ENCODE results near the gene MAPKAP1.
"Not testable (repeated sequence)": the region's sequence is repeated elsewhere in the genome, so short reads cannot be mapped to it uniquely, and the experiment has no call there.

The MAPKAP1 gene

DNA sequence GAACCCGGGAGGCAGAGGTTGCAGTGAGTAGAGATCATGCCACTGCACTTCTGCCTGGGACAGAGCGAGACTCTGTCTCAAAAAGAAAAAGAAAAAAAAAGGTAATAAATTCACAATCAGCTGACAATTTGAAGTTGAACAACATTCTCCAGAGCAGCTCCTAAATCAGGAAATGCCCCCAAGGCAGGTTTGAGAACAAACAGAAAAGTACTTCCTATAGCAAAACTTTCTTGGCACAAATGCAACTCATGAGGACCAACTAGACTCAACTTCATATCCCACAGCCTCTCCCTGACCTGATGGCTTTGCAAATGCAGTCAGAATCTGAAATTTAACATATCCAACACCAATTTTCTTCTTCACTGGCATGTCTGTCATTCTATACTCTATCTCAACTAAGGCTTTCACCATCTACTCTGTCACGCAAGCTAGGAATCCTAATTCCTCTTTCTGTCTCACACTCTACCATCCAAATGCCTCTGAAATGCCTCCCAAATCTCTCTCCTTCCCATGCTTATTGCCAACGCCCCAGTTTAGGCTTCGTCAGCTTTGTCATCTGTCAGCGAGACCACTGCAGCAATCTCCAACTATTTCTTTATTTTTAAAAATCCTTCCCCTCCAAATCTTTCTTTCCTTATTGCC is 113.3 kb downstream of the MAPKAP1 start:
- DNase-seq = no peak

DNA sequence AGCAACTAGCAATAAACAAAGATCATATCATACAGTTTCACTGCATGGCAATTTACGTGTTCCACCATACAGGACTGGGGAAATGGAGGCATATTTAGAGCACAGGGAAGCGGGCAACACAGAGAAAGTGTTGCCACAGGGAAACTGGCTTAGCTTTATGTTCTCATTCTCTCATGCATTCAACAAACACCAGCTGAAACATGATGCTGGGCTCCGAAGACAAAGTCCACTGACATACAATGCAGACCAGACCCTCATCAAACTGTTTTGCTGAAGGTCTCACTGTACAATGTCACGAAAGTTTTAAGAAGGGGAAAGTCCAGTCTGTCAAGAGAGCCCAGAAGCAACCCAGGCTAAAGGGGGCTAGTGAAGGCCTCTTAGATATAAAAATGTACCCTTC is 115.1 kb downstream of the MAPKAP1 start:
- DNase-seq = no peak

DNA sequence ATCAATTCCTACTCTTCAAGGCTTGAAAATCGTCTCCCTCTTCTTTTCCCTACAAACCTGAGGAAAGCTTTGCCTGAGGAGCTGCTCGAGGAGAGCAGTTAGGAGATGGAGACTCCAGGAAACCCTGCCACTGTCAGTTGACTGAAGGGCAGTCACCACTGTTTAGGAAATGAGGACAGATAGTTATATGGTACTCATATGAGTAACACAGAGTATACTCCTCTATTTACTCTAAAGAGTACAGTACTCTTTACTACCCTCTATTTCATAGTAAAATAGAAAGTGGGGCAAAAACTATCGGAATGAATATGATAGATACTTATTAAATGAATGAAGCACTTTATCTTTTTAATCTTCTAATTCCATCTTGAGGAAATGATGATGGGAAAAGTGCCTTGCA is 115.8 kb downstream of the MAPKAP1 start:
- no peak for DNase-seq

DNA sequence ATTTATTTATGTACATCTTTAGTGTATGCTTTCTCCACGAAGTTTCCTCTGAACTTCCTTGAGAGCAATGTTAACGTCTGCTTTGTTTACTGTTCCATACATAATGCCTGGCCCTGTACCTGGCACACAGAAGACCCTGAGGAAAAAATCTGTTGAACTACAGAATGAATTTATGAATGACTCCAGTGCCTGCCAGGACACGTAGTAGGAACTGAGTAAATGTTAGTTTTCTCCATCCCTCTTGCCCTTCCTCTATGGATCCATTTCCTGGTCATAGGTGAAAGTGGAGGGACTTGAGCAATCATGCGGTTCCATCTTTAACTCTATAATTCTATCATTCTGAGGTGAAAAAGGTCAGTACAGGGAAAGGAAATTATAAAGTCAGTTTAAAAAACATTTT is 117.7 kb downstream of the MAPKAP1 start:
- no peak for DNase-seq

DNA sequence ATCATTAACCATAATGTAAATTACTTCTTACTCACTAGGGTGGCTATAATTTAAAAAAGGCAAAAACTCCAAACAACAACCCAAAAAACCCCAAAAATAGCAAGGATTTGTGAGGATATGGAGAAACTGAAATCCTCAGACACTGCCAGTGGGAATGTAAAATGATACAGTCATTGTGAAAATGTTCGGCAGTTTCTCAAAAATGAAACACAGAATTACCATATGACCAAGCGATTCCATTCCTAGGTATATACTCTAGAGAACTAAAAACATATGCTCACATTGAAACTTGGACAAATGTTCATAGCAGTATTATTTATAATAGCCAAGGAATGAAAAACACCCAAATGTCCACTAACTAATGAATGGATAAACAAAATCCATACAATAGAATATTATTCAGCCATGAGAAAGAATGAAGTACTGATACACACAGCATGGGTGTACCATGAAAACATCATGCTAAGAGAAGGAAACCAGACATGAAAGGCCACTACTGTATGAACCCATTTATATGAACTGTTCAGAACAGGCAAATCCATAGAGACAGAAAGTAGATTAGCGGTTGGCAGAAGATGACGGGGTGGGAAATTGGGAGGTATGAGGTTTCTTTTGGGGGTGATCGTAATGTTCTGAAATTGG is 119.1 kb downstream of the MAPKAP1 start:
- no peak for DNase-seq

DNA sequence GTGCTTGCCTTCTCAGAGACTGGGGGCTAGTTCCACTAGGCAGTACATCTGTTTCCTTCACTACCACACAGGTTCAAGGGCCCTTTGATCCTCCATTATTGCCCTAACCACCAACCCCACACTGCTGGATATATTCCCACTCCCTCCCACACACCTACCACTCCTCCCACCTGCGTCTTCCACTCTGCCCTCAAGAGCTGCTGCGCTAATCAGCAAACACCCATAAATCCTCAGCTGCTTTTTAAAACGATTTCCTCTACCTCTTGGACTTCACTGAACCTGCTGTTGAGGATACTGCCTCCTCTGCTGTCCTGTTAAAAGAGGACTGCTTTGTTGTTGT is 120.9 kb downstream of the MAPKAP1 start:
- DNase-seq = peak; percentile 35

DNA sequence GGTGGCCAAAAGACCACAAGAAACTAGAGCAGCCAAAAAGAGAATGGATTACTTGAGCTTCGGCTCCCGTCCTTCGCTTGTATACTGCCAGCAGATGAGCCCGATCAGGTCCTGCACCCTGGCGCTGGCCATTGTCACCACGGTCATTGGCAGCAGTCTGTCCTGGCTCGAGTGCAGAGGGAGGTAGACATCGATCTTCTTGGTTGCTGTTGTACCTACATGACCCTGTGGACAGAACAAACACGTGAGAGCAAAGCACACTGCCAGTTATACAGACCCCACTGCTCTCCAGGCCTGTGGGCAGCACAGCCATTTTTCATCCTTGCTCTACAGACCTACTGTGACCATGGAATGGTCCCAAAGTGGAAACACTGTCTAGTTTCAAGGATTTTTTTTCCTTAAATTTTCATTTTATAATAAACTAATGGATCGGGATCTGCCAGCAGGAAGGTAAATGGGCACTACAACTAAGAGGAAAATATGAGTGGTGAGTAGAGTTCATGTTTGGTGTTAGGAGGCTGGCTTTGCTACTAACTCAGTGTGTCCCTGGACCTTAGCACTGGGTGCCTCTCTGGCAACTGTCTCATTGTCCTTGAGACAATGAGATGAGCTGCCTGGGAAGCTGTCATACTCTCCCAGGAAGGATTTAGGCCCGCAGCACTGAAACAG is 121.4 kb downstream of the MAPKAP1 start:
- no peak for DNase-seq

DNA sequence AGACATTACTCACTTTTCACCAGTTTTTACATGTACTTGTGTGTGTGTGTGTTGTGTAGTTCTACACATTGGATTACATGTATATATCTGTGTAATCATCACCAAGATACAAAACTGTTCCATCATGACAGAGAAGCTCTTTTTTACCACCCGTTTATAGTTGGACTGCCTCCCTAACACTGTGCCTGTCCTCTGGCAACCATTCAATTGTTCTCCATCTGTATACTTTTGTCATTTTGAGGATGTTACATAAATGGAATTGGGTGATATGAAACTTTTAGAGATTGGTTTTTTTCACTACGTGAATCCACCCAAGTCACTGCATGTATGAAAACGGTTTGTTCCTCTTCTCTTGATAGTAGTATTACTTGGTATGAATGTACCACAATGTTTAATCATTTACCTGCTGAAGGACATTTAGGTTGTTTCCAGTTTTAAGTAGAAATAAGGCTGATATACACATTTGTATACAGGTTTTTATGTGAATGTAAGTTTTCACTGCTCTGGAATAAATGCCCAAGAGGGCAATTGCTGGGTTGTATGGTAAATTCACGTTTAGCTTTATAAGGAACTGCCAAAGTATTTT is 126.2 kb downstream of the MAPKAP1 start:
- no peak for DNase-seq

DNA sequence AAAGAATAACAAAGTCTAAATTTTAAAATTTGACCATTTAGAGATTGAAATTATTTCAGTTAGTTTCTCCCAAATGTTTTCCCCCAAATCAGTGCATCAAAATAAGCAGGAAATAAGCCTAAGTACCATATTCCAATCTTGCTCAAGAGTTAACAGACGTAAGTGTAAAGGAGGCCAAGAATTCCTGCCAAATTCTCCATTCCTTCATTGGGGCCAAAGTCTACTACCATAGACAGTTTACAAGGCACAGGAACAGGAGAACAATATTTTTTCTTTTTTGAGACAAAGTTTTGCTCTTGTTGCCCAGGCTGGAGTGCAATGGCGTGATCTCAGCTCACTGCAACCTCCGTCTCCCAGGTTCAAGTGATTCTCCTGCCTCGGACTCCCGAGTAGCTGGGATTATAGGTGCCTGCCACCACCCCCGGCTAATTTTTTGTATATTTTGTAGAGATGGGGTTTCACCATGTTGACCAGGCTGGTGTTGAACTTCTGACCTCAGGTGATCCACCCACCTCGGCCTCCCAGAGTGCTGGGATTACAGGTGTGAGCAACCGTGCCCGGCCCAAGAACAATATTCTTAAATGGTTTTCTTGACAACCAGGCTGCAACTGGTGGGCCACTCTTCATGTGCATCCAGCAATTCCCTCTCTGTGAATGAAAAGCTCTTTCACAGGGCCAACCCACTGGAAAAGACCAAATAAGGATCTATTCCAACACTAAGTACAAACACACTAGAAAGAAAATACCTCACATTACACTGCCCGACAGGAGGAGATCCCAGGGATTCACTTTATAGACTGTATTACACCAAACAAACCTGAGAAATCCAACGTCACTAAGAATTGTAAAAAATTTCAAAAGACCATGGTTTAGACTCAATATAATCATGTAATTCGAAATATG is 127.7 kb downstream of the MAPKAP1 start:
- no peak for DNase-seq

DNA sequence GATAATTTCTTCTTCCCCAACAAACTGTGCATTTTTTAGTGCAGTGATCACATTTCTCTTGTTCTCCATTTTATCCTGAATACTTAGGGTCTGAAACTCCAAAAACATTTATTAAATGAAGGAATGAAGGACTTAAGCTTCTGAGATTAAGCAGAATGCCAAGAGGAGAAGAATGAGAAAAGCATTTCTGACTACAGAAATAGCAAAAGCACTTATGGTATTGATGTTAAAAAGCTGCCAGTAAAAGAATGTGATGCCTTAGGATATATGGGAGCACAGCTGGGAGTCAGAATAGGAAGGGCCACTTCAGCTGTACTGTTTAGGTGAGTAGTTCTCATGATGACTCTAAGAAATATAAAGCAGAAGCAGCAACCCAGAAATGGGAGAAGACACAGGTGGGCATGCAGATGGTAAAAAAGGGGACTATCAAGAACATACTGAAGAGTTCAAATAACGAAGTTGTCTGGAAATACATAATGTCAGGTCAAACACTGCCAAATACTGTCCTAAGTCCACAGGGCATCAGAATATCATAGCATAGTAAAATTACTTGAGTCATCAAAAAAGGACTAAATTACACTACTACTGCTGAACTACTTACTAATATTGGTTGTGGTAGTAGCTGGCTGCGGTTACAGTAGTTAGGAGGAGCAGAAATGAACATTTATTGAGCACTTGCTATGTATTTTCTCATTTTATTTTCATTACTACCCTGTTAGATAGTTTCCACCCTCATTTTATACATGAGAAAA is 132.7 kb downstream of the MAPKAP1 start:
- no peak for DNase-seq

DNA sequence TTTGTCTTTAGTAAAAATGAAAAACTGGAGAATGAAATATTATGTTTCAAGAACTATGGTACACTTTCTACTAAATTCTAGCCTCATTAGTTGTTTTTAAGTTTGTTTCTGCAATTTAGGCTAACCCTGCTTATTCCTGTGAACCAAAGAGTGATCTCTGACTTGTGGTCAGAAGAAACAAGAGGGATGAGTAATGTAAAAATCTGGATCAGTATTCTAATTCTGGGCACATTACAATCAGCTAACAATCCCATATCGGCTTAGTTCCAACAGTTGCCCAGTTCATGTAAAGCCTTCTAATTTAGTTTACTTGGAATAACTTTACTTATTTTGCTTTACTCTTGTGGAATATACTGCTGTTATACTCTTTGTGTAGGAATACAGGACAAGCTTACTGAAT is 134.5 kb downstream of the MAPKAP1 start:
- not testable (repeated sequence) for DNase-seq

DNA sequence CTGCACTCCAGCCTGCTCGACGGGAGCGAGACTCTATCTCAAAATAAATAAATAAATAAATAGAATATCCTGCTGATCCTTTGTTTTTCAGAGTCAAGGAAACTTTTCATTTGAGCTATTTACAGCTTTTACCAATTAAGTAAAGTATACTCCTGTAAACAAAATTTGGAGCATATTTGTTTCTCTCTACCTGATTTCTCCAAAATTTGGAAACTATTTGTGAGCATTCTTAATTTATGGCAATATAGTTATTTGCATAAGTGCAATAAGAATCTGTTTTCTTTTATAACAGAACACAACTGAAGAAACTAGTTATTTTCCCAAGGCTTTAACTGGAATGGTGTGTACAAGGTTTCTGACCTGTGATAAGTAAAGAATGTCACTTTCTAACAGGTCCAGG is 135.2 kb downstream of the MAPKAP1 start:
- not testable (repeated sequence) for DNase-seq

DNA sequence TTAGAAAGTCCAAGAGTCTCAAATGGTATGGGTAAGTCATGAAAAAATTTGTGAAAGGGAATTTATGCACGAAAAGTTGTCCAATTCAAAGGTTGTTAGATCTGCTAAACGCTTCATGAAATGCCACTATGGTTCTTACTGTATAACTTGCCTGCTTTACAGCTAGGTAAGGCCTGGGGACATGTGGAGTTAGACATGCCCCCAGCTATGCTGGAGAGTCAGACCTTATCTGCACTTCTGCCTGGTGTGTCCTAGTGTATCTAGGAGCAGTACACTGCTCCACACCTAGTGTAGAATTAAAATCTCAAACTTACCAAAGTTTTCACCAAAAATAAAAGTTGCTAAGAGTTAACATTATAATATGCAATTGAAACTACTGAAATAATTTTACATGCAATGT is 136.8 kb downstream of the MAPKAP1 start:
- no peak for DNase-seq

DNA sequence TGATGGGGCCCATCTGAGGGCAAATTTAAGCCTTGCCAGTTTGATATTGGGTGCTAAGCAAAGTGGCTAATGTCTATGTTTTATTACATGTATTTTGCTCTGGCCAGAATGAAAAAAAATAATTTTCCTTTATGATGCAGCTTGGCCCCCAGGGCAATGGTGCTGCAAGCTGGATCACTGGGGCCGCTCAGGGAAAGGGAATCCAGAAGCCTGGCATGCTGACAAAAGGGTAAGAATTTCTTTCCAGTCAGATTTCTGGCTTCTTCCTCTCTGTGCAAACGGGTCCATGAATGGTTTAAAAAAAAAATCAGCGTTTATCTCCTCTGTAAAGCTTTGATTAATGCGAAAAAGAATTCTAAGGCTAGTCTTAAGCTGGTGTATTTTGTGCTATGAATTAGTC is 138.4 kb downstream of the MAPKAP1 start:
- DNase-seq = no peak

DNA sequence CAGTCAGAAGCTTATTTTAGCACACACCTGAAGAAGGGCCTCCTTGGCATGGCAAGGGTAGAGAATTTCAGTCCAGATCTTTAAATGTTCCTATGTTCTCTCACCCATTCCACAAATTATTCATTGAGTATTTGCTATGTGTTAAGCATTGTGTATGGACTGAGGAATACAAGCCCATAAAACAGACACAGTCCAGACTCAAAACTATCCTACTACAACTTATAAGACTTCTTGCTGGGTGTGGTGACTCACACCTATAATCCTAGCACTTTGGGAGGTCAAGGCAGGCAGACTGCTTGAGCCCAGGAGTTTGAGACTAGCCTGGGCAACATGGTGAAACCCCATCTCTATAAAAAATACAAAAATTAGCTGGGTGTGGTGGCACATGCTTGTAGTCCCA is 141.0 kb downstream of the MAPKAP1 start:
- DNase-seq = not testable (repeated sequence)

DNA sequence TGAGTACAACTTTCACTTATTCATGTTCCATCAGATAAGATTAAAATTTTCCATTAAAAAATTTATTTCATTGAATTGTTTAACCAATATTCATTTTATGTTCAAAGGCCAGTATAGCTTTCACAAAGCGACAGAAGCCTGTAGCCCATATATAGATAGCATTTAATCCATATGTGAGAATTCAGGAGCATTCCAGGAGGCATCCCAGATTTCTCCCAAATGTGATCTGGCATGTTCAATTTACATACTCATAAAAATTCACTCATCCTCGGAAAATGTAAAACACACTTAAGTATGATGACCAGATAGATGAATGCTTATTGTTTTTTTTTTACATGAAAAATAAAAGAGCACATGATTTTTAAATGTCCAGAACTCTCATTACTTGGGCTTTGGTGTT is 141.9 kb downstream of the MAPKAP1 start:
- DNase-seq = no peak

DNA sequence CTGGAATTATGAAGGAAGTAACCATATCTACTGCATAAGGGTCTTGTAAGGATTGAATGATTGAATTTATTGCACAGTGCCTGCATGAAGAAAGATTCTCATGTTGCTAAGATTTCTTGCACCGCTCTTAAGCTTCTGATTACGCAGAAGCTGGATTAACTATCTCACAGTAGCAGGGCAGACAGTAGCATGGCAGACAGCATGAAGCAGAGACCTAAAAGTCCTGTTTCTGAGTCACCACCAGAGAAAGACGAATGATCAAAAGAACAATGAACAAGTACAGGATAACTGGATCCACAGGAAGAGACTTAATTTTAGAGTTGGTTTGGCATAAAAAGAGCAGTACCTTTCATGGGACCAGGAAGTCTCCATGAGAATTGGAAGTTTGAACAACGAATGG is 142.4 kb downstream of the MAPKAP1 start:
- DNase-seq = no peak

DNA sequence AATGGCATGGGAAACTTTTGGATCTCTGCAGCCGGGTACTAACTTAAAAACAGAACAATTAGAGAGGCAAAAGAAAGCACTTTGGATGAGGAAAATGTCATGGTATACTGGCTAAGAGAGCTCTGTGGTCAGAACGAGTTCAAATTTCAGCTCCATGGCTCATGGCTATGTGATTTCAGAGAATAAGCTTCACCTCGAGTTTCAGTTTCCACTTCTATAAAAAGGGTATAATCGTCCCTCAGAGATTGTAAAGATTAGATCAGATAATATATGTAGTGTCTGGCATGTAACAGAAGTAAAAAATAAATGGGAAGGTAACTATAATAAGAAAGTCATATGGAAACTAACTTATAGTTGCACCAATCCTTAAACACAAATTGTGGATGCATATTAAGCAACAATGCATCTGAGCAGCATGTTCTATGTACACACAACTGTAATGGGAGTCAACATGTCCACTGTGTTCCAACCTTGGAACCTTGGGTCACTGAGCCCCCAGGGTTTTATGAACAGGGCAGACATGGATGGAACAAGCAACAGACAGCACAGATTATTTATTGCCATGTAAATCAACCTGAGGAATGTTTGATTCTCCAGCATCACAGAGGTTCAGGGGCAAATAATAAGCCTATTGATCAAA is 145.4 kb downstream of the MAPKAP1 start:
- no peak for DNase-seq

DNA sequence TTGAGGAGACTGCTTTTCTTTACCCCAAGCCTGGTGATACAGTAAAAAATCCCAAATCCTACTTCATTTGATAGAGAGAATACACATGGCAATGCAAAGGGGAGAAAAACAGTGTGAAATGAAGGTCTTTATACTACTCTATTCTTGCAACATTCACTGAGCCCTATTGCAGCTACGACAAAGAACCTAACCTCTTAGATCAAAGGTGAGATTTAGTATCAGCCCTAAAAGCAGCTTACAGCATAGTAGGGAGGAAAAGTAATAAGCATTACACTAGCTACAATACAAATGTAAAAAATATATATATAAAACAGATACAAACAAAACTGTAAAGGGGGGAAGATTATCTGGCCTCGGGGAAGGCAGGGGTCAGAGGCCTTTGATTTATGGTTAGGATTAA is 147.1 kb downstream of the MAPKAP1 start:
- DNase-seq = no peak

DNA sequence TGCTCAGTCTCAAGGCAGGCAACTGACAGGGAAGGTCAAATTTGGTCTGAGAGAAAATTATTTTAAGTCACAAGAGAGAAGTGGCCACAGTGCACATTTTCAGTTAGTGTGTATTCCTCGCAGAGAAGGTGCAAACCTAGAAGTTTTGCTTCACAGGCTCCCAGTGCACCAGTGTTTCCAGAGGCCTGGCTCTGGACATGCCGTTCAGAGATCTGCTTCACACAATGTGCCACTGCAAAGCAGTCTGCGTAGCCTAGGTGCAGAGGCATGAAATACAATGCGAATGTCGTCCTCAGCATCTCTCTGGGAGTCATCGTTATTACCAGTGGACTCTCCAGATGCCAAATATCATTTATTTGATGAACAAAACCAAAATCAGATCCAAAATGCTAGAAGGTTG is 147.8 kb downstream of the MAPKAP1 start:
- no peak for DNase-seq

DNA sequence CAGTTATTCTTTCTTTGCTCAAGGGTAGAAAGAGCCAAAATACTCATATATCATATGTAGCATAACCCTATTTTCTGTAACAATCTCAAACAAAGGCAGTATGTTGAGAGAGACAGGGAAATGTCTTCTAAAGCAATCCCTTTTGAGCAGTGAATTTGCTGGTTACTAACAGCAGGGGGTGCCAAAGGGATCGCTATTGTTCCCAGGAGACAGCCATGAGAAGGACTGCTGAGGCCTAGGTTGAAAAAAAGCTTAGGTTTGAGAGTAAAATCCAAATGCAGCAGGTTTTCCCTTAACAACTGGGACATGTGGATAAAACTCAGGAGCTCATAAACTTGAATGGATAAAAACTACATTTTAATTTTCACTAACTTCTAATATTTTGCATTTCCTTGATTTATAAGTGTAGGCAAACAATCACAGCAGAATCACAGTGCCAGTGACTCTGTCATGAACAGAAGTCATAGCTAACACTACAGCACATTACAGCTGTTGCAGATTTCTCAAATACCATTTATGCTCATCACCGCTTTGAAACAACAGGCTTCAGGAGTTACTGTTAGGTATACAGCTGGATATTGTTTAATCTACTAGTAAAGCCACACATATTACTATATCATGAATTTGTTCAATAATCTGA is 148.4 kb downstream of the MAPKAP1 start:
- peak; percentile 69 for DNase-seq

Measured in NCI-H774 (cell line).